COLO668 (cell line): ENCODE results near the gene EID2B.

Source experiments
- DNase-seq: peaks from one replicate; lab custom pipeline; 2025; ENCODE audit not compliant: unreplicated experiment; lab: John Stamatoyannopoulos, UW

EID2B gene

DNA sequence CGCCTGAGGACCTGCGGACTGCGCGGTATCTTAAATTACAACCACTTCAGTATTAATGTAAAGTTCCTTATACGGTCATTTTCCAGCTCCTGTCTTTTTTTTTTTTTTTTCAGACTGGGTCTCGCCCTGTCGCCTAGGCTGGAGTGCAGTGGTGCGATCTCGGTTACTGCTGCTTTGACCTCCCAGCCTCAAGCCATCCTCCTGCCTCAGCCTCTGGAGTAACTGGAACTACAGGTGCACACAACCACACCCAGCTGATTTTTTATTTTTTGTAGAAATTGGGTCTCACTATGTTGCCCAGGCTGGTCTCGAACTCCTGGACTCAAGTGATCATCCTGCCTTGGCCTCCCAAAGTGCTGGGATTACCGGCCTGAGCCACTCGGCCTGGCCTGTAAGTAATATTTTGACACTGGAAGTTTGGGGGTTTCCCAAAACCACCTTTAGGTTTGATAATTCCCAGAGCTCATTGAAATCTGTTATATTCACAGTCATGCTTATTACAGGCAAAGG lies 406 bp upstream of the EID2B start:
- DNase-seq, result no peak

DNA sequence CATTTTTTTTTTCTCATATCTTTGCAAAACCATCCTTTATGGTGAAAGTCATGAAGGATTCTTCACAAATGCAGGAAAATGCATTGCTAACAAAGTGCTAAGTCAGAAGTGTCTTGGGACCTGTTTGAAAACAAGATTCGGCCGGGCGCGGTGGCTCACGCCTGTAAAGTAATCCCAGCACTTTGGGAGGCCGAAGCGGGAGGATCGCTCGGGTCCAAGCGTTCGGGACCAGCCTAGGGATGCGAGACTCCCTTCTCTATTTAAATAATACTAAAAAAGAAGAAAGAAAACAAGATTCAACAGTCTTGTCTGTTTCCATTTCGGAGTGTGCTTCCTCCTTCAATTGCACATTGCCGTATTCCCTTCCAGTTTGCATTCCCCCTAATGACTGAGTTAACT lies 819 bp downstream of the EID2B start:
- peak; percentile 15 for DNase-seq

DNA sequence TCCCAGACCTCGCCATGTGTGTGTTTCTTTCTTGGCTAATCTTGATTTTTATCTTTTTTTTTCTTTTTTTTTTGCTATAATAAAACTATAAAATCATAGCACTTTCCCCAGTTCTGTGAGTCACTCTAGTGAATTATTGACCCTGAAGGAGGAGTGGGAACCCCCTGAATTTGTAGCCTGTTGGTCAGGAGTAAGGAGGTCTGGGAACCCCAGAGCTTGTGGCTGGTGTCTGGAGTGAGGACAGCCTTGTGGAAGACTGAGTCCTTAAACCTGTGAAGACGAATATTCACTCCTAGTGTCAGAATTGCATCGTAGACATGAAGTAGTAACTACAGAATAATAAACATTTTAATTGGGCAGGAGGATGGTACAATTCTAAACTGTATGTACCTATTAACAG lies 7.4 kb downstream of the EID2B start:
- DNase-seq, result no peak

DNA sequence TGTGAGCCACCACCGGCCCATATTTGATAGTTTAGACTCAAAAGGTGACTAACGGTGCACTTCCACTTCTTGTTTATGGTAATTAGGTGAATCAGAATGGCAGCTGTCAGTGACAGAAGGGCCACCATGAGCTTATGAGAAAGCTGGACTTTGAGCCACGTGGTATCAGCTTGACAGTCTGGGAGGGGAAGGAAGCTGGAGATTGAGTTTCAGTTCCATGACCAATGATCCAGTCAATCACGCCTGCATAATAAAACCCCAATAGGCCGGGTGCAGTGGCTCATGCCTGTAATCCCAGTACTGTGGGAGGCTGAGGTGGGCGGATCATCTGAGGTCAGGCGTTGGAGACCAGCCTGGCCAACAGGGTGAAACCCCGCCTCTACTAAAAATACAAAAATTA lies 8.2 kb downstream of the EID2B start:
- DNase-seq, result no peak

DNA sequence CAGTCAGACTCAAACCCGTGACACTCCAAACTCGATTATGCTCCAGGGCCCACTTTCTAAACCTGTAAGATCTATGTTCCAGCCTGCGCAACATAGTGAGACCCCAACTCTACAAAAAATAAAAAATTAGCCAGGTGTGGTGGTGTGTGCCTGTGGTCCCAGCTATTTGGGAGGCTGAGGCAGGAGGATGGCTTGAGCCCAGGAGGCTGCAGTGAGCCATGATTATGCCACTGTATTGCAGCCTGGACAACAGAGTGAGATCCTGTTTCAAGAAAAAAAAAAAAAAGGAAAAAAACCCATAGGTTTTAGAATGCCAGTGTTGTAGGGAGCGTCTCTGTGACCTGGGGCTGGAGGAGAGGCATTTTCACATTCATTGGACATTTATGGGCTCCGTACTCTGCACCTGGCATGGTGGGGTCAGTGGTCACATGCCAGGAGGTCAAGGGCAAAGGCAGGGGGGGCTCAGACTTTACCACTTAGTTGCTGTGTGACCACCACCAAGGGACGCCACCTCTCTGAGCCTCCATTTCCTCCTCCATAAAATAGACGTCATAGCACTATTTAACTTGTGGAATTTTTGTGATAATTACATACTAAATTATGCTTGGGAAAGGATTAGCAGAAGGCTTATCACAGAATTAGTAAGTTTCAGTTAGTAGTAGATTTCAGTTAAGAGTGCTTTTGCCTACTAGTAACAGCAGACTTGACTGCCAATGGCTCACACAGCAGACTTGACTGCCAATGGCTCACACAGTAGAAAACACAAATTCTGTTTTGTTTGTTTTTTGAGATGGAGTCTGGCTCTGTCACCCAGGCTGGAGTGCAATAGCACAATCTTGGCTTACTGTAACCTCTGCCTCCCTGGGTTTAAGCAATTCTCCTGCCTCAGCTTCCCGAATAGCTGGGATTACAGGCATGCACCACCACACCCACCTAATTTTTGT lies 11.8 kb downstream of the EID2B start:
- DNase-seq, result no peak

DNA sequence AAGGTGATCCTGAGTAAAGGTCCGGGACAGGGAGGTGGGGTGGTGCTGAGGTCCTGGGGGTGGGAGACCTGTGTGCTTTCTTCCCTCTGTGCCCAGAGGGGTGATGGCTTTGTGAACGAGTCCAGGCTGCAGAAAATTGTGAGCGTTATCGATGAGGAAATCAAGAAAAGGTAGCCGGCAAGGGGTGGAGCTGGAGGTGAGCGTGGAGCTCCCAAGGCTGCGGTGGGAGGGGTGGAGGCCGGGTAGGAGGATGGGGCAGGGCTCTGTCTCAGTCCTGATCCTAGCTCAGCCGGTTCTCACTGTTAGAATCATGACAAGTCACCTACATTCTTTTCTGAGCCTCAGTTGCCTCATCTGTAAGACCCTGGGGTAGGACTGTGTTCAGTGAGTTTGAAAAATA lies 13.7 kb downstream of the EID2B start:
- no peak for DNase-seq

DNA sequence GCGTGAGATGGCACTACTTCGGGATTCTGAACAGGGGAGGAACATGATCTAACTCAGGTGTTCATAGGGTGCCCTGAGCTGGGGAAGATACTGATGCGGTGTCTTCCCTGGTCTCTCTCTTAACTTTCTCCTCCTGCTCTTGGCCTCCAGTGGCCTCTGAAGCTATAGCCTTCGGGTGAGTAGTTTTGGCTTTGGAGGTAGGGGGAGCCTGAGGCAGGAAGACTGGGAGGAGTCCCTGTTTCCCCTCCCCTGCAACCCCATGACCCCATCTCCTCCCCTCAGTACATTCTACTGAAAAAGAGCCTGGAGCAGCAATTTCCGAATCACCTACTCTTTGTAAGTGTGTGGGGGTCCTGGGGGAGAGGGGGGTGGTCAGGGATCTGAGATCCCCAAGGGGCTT lies 14.2 kb downstream of the EID2B start:
- no peak for DNase-seq

DNA sequence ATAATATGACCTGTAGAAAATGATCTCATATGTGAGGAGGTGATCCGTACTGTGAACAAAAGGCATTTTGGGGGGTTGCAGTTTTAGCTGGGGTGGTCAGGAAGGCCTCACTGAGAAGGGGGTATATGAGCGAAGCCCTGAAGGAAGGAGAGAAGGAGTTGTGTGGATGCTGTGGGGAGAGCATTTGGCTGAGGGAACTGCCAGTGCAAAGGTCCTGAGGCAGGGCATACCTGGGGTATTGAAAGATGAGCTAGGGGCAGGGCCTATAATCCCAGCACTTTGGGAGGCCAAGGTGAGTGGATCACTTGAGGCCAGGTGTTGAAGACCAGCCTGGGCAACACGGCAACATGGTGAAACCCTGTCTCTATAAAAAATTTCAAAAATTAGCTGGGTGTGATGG lies 15.2 kb downstream of the EID2B start:
- DNase-seq, result no peak

DNA sequence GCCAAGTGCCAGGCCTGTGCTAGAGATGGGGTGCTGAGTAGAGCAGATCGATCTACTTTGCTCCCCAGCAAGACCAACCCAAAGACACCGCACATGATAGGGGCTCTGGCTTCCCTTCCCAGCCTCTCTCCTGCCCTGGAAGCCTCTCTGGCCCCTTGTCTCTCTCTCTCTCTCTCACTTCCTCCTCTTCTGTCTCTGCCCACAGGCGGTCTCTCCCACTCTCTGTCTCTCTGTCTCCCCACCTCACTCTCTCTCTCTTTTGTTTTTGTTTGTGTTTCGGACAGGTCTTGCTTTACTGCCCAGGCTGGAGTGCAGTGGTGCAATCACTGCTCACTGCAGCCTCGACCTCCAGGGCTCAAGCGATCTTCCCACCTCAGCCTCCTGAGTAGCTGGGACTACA lies 16.4 kb downstream of the EID2B start:
- DNase-seq, result no peak

DNA sequence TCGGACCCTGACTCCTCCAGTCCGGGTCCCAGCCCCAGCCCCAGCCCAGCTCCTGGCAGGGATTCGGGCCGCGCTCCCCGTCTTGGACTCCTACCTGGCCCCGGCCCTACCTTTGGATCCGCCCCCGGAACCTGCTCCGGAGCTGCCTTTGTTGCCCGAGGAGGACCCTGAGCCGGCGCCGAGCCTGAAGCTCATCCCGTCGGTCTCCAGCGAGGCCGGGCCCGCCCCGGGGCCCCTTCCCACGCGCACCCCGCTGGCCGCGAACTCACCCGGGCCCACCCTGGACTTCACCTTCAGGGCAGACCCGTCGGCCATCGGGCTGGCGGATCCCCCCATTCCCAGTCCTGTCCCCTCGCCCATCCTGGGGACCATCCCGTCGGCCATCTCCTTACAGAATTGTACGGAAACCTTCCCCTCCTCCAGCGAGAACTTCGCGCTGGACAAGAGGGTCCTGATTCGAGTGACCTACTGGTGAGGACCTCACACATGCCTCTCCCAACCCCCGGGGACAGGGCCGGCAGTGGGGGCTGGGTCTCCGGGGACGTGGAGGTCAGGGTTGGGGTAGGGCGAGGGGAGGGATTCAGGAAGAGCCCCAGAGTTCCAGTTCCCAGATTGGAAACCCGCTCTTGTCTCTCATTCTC lies 17.0 kb downstream of the EID2B start:
- no peak for DNase-seq

DNA sequence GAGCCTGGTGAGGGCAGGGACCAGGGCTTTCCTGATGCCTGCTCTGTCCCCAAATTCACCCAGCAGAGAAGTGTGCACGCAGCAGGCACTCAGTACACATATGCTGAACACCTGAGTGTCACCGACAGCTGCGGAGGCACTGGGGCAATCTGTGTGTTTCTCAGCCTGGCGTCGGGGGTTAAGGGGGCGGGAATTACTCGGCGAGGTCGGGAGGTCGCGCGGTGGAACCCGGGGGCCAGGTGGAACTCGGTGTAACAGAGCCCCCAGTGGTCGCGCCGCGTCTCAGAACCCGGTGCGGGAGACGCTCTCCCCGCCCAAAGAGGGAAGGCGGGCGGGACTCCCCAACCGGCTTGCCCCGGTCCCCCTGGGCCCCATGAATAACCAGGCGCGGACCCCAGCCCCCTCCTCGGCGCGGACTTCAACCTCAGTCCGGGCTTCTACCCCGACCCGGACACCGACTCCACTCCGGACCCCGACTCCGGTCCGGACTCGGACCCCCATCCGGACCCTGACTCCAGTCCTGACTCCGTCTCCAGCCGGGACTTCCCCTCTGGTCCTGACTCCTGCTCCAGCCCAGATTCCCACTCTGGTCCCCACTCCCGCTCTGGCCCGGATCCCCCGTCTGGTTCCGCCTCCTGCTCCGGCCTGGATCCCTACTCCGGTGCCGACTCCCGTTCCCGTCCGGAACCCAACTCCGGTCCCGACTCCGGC lies 17.7 kb downstream of the EID2B start, which contains the start of gene SELENOV:
Gene SELENOV (plus strand): TSS at position 300 of the 711 bp plus-strand sequence. CDS start 74 bp downstream, at position 374.
- peak; percentile 16 for DNase-seq

DNA sequence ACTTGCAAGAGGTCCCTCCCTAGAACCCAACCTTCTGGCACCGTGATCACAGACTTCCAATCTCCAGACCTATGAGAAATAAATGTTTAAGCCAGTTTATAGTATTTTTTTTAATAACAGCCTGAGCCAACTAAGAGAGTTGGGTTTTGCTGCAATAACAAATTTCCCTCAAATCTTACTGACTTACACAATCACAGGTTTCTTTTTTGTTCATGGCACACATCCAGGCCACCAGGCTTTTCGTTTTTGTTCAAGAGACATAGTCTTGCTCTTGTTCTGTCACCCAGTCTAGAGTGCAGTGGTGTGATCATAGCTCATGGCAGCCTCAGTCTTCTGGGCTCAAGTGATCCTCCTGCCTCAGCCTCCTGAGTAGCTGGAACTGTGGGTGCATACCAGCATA lies 19.7 kb downstream of the EID2B start:
- no peak for DNase-seq

DNA sequence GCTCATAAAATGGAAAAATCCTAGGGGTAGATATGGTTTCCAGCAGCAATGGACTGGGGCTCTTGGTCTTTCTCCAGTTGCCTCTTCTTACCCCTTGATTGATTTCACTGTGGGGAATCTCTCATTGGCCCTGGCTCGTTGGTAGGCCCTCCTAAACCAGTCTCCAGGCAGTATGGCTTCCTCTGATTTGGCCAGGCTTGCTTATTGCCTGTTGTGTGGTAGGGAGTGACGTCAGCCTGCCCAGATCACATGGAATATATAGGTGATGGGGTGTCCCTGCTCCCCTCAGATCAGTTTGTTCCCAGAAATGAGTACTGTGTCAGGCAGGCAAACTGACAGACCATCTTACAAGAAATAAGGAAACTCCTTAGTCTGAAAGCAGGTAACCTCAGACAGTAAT lies 23.4 kb downstream of the EID2B start:
- no peak for DNase-seq

DNA sequence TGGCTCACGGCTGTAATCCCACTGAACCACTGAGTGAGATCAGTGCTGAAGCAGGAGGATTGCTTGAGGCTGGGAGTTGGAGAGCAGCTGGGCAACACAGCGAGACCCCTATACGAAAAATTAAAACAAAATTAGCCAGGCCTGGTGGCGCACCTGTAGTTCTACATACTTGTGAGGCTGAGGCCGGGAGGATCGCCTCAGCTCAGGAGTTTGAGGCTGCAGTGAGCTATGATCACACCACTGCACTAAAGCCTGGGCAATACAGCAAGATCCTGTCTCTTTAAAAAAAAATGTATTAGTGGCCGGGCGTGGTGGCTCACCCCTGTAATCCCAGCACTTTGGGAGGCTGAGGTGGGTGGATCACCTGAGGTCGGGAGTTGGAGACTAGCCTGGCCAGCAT lies 24.0 kb downstream of the EID2B start:
- DNase-seq, result no peak

DNA sequence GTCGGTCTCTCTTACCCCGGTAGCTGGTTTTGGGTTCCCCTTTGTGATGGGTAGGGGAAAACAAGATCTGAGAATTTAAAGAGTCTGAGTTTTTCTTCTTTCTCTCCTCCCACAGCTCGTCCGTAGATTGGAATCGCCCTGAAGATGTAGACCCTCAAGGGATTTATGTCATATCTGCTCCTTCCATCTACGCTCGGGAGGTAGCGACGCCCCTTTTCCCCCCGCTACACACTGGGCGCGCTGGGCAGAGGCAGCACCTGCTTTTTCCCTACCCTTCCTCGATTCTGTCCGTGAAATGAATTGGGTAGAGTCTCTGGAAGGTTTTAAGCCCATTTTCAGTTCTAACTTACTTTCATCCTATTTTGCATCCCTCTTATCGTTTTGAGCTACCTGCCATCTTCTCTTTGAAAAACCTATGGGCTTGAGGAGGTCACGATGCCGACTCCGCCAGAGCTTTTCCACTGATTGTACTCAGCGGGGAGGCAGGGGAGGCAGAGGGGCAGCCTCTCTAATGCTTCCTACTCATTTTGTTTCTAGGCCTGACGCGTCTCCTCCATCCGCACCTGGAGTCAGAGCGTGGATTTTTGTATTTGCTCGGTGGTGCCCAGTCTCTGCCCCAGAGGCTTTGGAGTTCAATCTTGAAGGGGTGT lies 24.8 kb downstream of the EID2B start:
- no peak for DNase-seq

DNA sequence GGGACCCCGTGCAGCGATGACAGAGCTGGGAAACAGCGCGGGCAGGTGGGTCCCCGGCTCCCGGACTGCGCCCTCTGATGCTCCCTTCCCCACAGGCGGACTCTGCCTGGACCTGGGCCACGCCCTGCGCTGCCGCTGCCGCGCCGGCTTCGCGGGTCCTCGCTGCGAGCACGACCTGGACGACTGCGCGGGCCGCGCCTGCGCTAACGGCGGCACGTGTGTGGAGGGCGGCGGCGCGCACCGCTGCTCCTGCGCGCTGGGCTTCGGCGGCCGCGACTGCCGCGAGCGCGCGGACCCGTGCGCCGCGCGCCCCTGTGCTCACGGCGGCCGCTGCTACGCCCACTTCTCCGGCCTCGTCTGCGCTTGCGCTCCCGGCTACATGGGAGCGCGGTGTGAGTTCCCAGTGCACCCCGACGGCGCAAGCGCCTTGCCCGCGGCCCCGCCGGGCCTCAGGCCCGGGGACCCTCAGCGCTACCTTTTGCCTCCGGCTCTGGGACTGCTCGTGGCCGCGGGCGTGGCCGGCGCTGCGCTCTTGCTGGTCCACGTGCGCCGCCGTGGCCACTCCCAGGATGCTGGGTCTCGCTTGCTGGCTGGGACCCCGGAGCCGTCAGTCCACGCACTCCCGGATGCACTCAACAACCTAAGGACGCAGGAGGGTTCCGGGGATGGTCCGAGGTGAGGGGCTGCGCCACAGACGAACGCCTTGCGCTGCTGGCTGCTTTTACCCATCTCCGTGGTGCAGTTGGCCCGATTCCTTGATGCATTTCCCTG lies 25.5 kb downstream of the EID2B start:
- no peak for DNase-seq

DNA sequence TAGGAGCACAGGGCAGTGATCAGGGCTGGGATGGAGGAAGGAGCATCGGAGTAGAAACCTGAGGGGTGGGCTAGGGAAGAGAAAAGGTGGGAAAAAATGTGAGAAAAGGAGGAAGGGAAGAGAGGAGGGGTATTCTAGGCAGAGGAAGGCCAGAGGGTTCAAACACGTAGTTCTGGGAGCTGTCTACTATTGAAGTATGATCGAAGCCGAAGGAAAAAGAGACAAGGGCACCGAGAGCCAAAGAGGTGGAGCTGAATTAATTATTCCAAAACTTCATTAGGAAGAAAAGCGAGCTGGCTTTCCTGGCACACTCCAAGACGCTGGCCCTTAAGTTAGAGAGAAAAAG lies 26.1 kb downstream of the EID2B start:
- no peak for DNase-seq

DNA sequence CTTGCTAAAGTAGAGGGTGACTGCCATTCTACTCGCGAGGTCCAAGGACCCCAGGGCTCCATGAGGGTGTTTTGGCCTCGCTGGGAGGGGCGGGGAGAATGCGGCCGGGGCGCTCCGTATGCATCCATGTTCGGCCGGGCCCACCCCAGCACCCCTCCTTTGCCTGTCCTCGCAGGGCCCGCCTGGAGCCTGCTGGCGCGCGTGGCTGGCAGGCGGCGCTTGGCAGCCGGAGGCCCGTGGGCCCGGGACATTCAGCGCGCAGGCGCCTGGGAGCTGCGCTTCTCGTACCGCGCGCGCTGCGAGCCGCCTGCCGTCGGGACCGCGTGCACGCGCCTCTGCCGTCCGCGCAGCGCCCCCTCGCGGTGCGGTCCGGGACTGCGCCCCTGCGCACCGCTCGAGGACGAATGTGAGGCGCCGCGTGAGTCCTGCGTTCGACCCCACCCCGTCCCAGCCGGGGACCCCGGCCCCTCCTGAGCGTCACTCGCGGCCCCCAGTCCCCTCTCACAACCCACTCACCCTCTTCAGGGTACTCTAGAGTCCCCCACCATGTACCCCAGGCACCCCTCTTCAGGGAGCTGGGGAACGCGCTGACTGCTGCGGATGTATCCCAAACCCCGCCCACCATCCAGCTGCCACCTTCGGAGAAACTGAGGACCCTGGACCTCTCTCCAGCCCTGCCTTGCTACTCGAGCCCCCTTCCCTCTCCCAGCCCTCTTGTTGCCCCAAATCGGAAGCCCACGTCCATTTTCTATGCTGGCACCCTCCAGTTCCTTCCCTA lies 29.8 kb downstream of the EID2B start:
- peak; percentile 73 for DNase-seq

DNA sequence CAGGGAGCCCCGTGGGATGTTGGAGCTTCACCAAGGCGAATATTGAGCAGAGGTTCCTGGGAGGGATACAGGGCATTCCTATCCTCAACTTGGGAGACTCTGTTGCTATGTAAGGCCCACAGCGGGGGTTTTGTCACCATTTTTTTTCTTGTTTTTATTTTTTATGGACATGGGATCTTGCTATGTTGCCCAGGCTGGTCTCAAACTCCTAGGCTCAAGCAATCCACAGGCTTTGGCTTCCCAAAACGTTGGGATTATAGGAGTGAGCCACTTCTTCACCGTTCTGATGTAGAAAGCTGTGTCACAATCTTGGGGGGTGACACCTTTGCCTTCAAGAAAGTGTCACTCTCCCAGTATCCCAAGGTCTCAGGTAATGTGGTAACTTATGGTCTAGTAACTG lies 31.3 kb downstream of the EID2B start:
- DNase-seq, result no peak

DNA sequence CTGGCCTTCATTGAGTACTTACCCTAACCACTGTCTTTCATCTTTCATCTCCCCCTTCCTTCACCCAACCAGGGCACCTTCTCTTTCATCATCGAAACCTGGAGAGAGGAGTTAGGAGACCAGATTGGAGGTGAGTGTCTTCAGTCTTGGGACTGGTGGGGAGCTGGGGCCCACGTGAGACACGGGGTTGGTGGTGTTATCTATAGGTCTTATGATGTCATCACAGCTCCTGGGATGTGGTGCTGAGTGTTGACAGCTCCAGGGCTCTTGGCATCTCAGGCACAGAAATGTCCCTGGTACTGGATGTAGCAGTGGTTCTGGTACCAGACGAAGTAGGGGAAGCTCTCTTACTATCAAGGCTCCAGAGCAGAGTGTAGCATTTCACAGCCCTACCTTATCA lies 32.1 kb downstream of the EID2B start:
- DNase-seq, result no peak
